Measurements from ENCODE around the gene C6orf89.
"Not testable (repeated sequence)": the region's sequence is repeated elsewhere in the genome, so short reads cannot be mapped to it uniquely, and the experiment has no call there.

C6orf89 gene

GRCh38 chr6:36888654-36889481, 3.1 kb downstream of the C6orf89 start:
- no peak for DNase-seq

GRCh38 chr6:36890112-36890663, 4.4 kb downstream of the C6orf89 start:
- no peak for DNase-seq

GRCh38 chr6:36891153-36891552, 5.4 kb downstream of the C6orf89 start:
- DNase-seq = not testable (repeated sequence)

- no peak for DNase-seq
These were observed 8.5 kb downstream of the C6orf89 start for GRCh38 chr6:36893976-36894932.

GRCh38 chr6:36897609-36898008, 11.9 kb downstream of the C6orf89 start:
- no peak for DNase-seq

- DNase-seq = no peak
These were observed 18.4 kb downstream of the C6orf89 start for GRCh38 chr6:36904114-36904513.

- no peak for DNase-seq
These were observed 19.2 kb downstream of the C6orf89 start for GRCh38 chr6:36904851-36905393.

GRCh38 chr6:36906539-36907325, 21.0 kb downstream of the C6orf89 start:
- DNase-seq = no peak

- DNase-seq = no peak
These were observed 22.0 kb downstream of the C6orf89 start for GRCh38 chr6:36907781-36908180.

GRCh38 chr6:36908747-36909146, 23.0 kb downstream of the C6orf89 start:
- DNase-seq = no peak

GRCh38 chr6:36912030-36912454, 26.3 kb downstream of the C6orf89 start:
- DNase-seq = no peak

GRCh38 chr6:36912586-36912985, 26.8 kb downstream of the C6orf89 start:
- DNase-seq = no peak

GRCh38 chr6:36913082-36913481, 27.3 kb downstream of the C6orf89 start:
- no peak for DNase-seq

GRCh38 chr6:36914227-36914794, 28.6 kb downstream of the C6orf89 start:
- DNase-seq = no peak

- no peak for DNase-seq
These were observed 29.8 kb downstream of the C6orf89 start for GRCh38 chr6:36915599-36915998.

GRCh38 chr6:36916126-36916525, 30.4 kb downstream of the C6orf89 start:
- DNase-seq = no peak

GRCh38 chr6:36917541-36918193, 31.9 kb downstream of the C6orf89 start:
- no peak for DNase-seq

- DNase-seq = no peak
These were observed 34.3 kb downstream of the C6orf89 start for GRCh38 chr6:36920049-36920448.

GRCh38 chr6:36920546-36920945, 34.8 kb downstream of the C6orf89 start:
- no peak for DNase-seq

GRCh38 chr6:36924131-36924530, 38.4 kb downstream of the C6orf89 start:
- DNase-seq = no peak

GRCh38 chr6:36924778-36925374, 39.1 kb downstream of the C6orf89 start:
- DNase-seq = no peak
